Central memory CD4-positive, alpha-beta T cell (primary cell): ENCODE results near the gene PCDHB11.
"Not testable (repeated sequence)": the region's sequence is repeated elsewhere in the genome, so short reads cannot be mapped to it uniquely, and the experiment has no call there.

Experiments used
- DNase-seq: peaks from one replicate; pipeline ENCODE4 v3.0.0; 2022

The PCDHB11 gene

GRCh38 chr5:141246971-141247370, 47.5 kb downstream of the PCDHB11 start:
- DNase-seq, result not testable (repeated sequence)

- DNase-seq, result not testable (repeated sequence)
Measured at GRCh38 chr5:141247434-141247833, 48.0 kb downstream of the PCDHB11 start.

- DNase-seq, result no peak
Measured at GRCh38 chr5:141250576-141250975, 51.1 kb downstream of the PCDHB11 start.
